ENCODE measurements around the gene PHKA2.
A peak's percentile ranks its signal among the peaks of the same experiment; 100 is the strongest.

Gene PHKA2

GRCh38 chrX:18971506-18971905 is 12.4 kb downstream of the PHKA2 start:
- DNase-seq (ENCODE audit: low spot score), result no peak

DNA sequence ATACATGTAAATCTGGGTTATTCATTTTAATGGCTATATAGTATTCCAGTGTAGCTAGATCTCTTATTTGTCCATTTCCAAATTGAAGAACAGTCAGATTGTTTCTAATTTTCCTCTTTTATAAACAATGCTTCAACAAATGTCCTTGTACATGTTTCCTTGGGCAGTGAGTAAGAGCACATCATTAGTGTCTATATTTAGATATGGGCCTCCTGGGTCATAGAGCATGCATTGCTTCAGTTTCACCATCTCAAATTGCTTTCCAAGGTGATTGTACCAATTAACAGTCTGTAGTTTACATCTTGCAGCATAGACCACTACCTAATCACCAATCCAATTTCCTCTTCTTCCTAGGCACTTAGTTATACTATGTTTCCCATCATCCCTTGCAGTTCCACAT is 13.4 kb downstream of the PHKA2 start:
- DNase-seq (ENCODE audit: low spot score), result no peak

- DNase-seq (ENCODE audit: low spot score), result no peak
These were observed 17.3 kb downstream of the PHKA2 start for GRCh38 chrX:18966624-18967023.

GRCh38 chrX:18964901-18965300 is 19.0 kb downstream of the PHKA2 start:
- no peak for DNase-seq (ENCODE audit: low spot score)

GRCh38 chrX:18964026-18964425 is 19.9 kb downstream of the PHKA2 start:
- no peak for DNase-seq (ENCODE audit: low spot score)

GRCh38 chrX:18962329-18962728 is 21.6 kb downstream of the PHKA2 start:
- no peak for DNase-seq (ENCODE audit: low spot score)

- DNase-seq (ENCODE audit: low spot score), result no peak
These were observed 22.2 kb downstream of the PHKA2 start for GRCh38 chrX:18961686-18962085.

DNA sequence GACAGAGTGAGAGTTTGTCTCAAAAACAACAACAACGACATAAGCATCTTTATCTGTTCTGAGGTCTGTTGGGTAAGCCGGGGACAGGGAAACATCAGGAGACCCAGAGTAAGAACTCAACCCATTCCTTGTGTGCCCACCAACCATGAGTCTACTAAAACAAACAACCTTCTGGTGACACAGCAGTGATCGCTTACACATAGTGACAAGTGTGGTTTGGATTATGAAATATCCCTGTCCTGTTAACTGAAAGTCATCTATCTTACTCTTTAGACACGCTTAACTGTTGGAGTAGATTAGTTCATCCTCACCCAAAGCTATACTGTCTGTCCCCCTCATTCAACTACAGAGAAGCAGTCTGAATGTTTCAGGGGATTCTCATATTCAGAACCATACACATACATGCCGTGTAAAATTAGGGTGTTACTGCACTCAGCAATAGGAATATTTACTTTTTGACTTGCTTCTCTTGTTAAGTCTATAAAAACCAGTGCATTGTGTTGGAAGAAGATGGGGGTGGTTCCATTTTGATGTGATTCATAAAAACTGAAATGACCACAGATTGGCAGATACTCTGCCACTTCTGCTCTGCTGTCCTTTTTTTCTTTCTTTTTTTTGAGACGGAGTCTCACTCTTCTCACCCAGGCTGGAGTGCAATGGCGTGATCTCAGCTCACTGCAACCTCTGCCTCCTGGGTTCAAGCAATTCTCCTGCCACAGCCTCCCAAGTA is 27.4 kb downstream of the PHKA2 start:
- no peak for DNase-seq (ENCODE audit: low spot score)

- DNase-seq (ENCODE audit: low spot score), result no peak
These were observed 28.2 kb downstream of the PHKA2 start for GRCh38 chrX:18955676-18956075.

GRCh38 chrX:18951032-18951431 is 32.9 kb downstream of the PHKA2 start:
- no peak for DNase-seq (ENCODE audit: low spot score)

DNA sequence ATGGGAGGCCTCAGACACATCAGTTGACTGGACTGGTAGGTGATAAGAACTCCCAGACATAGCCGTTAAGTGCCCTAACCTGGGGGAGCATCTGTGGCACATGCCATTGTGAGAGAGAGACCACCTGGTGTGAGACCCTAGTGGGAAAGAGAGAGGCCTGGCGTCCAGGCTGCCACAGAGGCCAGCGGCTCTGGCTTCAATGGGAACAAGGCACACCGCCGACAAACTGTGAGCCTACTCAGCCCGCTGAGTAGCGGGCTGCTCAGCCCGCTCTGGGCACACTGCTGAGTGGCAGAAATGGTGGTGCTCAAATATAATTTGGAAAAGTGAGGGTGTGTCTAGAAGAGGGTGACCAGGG is 34.0 kb downstream of the PHKA2 start:
- no peak for DNase-seq (ENCODE audit: low spot score)

GRCh38 chrX:18949291-18949943 is 34.5 kb downstream of the PHKA2 start:
- no peak for DNase-seq (ENCODE audit: low spot score)

- no peak for DNase-seq (ENCODE audit: low spot score)
These were observed 37.3 kb downstream of the PHKA2 start for GRCh38 chrX:18946611-18947010.

DNA sequence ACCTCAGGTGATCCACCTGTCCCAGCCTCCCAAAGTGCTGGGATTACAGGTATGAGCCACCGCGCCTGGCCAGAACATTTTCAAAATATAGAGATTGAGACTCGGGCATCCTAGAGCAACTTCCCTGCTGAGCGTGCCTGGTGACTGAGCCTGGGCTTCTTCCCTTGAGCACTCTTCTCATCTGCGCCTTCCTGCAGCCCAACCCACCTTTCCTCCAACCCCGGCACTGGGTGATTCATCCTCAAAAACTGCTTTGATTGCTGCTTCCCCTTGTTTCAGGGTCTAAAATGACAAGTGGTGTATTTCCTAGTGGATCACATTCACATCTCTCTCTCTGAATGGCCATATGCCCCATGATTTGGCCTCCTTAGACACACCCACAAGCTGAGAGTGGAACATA is 37.8 kb downstream of the PHKA2 start:
- no peak for DNase-seq (ENCODE audit: low spot score)

DNA sequence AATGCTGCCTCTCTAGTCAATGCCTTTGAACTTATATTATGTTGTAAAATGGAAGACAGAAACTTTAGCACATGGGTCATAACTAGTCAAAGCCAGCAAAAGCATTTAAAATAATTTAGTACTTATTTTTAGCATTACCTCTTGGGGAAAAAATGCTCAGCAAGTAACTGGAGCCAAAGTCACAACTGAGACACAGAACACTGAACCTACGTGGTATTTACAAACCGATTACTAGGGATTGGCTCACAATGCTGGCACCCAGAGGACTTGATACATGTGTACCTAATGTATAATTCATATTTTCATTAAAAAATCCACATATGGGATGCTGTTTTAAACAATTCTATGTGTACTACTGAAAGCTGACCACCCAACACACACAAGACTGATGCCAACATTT is 38.4 kb downstream of the PHKA2 start:
- no peak for DNase-seq (ENCODE audit: low spot score)

- DNase-seq (ENCODE audit: low spot score), result no peak
These were observed 39.4 kb downstream of the PHKA2 start for GRCh38 chrX:18944482-18944881.

- DNase-seq (ENCODE audit: low spot score), result no peak
These were observed 42.0 kb downstream of the PHKA2 start for GRCh38 chrX:18941896-18942295.

- DNase-seq (ENCODE audit: low spot score), result no peak
These were observed 45.2 kb downstream of the PHKA2 start for GRCh38 chrX:18938710-18939109.

GRCh38 chrX:18937173-18937572 is 46.7 kb downstream of the PHKA2 start:
- DNase-seq (ENCODE audit: low spot score), result no peak

DNA sequence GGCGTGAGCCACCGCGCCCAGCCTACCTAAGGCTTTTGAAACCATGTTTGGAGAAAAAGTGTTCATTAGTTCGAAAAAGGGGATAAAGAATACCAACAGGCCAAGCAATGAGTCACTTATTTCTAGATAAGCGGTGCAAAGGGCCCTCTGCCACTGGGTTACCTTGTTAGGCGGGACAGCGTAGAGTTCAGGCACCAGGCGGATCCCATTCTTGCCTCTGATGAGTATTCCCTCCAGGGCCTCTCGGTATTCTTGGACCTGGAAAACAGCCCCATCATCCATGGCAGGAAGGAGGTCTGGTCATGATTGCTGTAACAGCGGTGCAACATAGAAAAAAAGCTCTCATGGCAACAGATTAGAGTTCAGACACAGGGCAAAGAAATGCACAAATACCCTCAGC is 48.0 kb downstream of the PHKA2 start:
- DNase-seq (ENCODE audit: low spot score), result no peak

DNA sequence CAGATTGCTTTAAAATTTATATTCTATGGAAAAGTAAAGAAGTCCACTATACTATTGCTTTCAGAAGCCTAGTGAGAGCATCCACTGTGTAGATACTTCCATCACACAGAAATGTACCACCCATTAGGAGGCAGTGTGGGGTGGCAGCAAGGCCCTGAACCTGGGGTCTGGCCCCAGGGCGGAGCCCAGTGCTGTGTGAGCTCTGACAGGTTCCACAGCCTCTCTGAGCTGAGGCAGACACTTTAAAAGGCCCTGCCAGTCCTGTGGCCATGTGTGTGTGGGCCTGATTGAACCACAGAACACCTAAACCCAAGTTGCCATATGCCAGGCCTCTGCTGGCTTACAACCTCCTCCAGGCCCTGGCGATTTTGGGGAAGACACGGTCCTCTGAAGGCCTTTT is 49.2 kb downstream of the PHKA2 start:
- no peak for DNase-seq (ENCODE audit: low spot score)

DNA sequence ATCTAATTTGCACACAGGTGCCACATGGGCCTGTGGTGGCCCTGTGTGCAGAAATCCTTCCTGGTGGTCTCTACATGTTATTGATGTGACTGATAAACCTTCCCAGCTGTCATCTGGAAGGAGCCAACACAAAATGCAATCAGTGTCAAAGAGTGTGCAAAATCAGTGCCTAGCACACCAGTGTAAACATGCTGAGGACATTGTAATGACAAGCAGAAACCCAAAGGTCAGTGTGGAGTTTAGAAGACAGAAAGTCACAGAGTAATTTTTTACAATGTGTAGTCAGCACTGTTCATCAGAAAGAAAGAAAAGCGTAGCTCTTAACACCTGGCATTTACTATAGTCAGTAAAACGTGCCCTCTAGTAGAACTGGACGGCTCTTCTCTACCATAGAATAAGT is 50.3 kb downstream of the PHKA2 start:
- no peak for DNase-seq (ENCODE audit: low spot score)

GRCh38 chrX:18931972-18932371 is 51.9 kb downstream of the PHKA2 start:
- DNase-seq (ENCODE audit: low spot score), result peak; percentile 16

DNA sequence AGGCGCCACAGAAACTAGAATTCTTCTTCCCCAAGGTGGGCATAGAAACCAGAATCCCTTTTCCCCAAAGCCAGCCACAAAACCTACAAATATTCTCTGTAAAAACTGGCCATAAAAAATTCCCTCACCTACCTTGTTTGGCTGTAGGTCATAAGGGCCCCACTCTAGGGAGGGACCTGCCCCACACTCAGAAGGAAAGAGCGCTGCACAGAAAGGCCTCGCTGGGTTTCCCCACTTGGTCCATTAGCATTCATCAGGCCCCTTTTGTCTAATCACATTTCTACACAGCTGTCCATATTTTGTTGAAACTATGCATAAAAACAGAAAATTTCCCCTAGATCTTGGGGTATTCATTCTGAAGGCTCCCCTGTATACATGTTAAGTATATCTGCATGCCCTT is 54.1 kb downstream of the PHKA2 start:
- no peak for DNase-seq (ENCODE audit: low spot score)
